ENCODE results near the gene TJAP1.

TJAP1 gene

GRCh38 chr6:43477235-43478007 lies at the start of gene TJAP1:
Gene TJAP1 (plus strand): TSS chr6:43477570. CDS start chr6:43499002, 21,432 bp downstream.
- DNase-seq, result no peak

GRCh38 chr6:43428112-43428570 lies 49.2 kb upstream of the TJAP1 start:
- DNase-seq, result no peak

GRCh38 chr6:43428874-43429273 lies 48.5 kb upstream of the TJAP1 start:
- no peak for DNase-seq

- no peak for DNase-seq
Measured at GRCh38 chr6:43432009-43432945, 45.1 kb upstream of the TJAP1 start.

- DNase-seq, result no peak
Measured at GRCh38 chr6:43433148-43433547, 44.2 kb upstream of the TJAP1 start.

- no peak for DNase-seq
Measured at GRCh38 chr6:43434001-43434840, 43.1 kb upstream of the TJAP1 start.

- DNase-seq, result no peak
Measured at GRCh38 chr6:43434943-43435342, 42.4 kb upstream of the TJAP1 start.

- no peak for DNase-seq
Measured at GRCh38 chr6:43435682-43436437, 41.5 kb upstream of the TJAP1 start.

GRCh38 chr6:43436577-43437282 lies 40.6 kb upstream of the TJAP1 start:
- no peak for DNase-seq

GRCh38 chr6:43437700-43438099 lies 39.7 kb upstream of the TJAP1 start:
- DNase-seq, result no peak

- DNase-seq, result no peak
Measured at GRCh38 chr6:43442935-43443334, 34.4 kb upstream of the TJAP1 start.

GRCh38 chr6:43444036-43444435 lies 33.3 kb upstream of the TJAP1 start:
- no peak for DNase-seq

GRCh38 chr6:43444582-43444981 lies 32.8 kb upstream of the TJAP1 start:
- no peak for DNase-seq

- no peak for DNase-seq
Measured at GRCh38 chr6:43445576-43445975, 31.8 kb upstream of the TJAP1 start.

- DNase-seq, result no peak
Measured at GRCh38 chr6:43447604-43448003, 29.8 kb upstream of the TJAP1 start.

GRCh38 chr6:43448916-43449315 lies 28.5 kb upstream of the TJAP1 start:
- DNase-seq, result no peak

- no peak for DNase-seq
Measured at GRCh38 chr6:43450699-43451131, 26.7 kb upstream of the TJAP1 start.

GRCh38 chr6:43451348-43451747 lies 26.0 kb upstream of the TJAP1 start:
- DNase-seq, result no peak

GRCh38 chr6:43451939-43452338 lies 25.4 kb upstream of the TJAP1 start:
- DNase-seq, result no peak

- DNase-seq, result no peak
Measured at GRCh38 chr6:43452896-43453295, 24.5 kb upstream of the TJAP1 start.

- no peak for DNase-seq
Measured at GRCh38 chr6:43453831-43454230, 23.5 kb upstream of the TJAP1 start.
